HG03280 (cell line): ENCODE measurements around the gene SYT1.
A peak's percentile ranks its signal among the peaks of the same experiment; 100 is the strongest.
"Not testable (repeated sequence)": the region's sequence is repeated elsewhere in the genome, so short reads cannot be mapped to it uniquely, and the experiment has no call there.

Source experiments
- ATAC-seq: cut with Tn5 transposase; IDR thresholded peaks from one replicate; pipeline ENCODE4 v1.9.1; 2021; ENCODE audit warnings: mild to moderate bottlenecking, moderate library complexity; ENCODE audit not compliant: unreplicated experiment

Gene SYT1

DNA sequence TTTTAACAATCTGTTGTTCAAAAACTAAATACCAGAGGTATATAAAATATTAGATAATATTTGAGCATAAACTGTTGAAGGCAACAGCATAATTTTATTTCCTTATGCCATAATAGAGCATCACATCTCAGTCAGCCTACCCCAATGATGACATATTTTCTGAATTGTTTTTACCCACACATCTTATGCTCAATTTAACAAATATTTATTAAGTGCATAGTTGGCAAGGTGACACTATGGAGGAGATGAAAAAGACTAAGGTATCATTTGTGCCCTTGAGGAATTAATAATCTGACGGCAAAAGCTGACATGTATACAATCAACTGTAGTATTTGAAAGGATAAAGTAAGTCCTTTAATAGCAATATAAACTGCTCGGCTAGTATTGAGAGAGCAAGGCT lies 102.4 kb downstream of the SYT1 start:
- no peak for ATAC-seq

GRCh38 chr12:78968226-78968625 lies 103.7 kb downstream of the SYT1 start:
- ATAC-seq, result no peak

- ATAC-seq, result no peak
These were observed 105.5 kb downstream of the SYT1 start for GRCh38 chr12:78970041-78970440.

DNA sequence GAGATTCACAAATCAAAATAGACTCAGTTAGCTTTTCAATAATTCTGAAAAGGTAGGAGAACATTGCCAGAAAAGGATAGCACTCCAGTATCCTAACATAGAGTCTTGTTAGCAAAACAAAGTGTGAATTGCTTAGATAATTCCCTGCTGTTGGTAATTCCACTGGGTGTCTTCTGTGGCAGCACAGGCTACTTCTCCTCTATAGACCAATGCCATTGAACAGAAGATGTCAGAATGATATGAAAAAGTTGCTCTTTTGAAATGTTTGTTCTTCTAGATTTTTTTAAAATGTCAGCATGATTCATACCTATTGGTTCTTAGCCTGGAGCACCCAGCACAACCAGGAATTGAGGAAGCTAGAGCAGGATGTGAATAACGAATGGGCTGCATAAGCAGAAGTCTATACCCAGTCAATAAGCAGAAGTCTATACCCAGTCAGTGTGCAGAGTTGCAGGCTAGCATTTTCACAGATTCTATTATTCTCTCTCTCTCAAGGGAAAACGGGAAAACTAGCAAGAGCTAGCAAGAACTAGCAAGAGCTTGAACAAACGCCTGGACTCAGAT lies 112.8 kb downstream of the SYT1 start:
- no peak for ATAC-seq

- ATAC-seq, result no peak
These were observed 129.7 kb downstream of the SYT1 start for GRCh38 chr12:78994168-78994791.

- no peak for ATAC-seq
These were observed 135.9 kb downstream of the SYT1 start for GRCh38 chr12:79000501-79000900.

DNA sequence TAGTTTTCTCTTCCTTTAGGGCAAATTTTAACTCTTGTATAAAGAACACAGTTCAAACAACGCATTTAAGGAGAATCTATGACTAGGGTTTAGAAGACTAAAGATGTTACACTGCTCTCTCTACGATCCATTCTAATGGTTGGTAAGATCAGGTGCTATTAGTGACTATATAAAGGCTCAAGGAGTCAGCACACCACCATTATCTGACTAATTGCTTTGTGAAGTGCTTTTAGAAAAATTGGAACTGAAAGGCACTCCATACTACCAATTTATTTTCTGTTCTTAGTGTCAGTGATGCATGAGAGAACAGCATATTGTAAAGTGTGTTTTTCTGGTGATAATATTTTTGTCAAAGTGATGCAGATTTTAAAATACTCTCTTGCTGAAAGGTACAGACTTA lies 136.8 kb downstream of the SYT1 start:
- no peak for ATAC-seq

- no peak for ATAC-seq
These were observed 141.7 kb downstream of the SYT1 start for GRCh38 chr12:79006306-79006705.

- no peak for ATAC-seq
These were observed 144.0 kb downstream of the SYT1 start for GRCh38 chr12:79008591-79008990.

- no peak for ATAC-seq
These were observed 148.1 kb downstream of the SYT1 start for GRCh38 chr12:79012636-79013035.

- no peak for ATAC-seq
These were observed 151.6 kb downstream of the SYT1 start for GRCh38 chr12:79016181-79016580.

DNA sequence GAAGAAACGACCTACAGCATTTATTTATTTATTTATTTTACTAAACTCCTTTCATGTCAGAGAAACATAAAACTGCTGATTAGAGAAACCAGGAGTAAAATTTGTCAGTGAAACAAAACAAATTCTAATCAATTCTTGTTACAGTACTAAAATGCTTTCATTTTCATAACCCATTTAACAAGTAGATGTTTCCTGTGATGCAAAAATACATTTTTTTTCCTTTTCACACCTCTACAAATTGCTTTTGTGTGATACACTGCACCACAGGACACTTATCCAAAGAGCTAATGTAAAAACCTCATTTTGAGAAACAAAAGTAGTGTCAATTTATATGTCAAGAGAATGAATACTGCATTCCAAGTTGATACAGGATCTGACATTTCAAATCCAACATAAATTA lies 155.1 kb downstream of the SYT1 start:
- ATAC-seq, result peak; percentile 52

- no peak for ATAC-seq
These were observed 155.5 kb downstream of the SYT1 start for GRCh38 chr12:79020106-79020505.

- no peak for ATAC-seq
These were observed 156.4 kb downstream of the SYT1 start for GRCh38 chr12:79021021-79021420.

DNA sequence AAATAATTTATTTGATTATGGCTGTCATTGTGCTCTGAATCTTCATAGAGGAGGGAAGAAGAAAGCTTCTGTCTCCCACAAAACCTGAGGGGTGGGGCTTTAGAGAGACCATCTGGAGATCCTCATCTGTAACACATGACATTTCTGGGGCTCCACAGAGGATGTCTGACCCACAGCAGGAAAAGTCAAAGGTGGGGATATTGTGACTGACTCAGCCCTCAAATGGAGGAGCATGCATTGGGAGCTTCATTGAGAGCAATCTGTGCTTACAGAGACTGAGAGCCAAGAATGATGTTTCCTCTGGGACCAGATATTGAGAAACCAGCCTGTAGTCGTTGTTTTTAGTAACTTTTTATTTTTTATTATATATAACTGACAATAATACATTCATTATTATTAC lies 158.7 kb downstream of the SYT1 start:
- no peak for ATAC-seq

DNA sequence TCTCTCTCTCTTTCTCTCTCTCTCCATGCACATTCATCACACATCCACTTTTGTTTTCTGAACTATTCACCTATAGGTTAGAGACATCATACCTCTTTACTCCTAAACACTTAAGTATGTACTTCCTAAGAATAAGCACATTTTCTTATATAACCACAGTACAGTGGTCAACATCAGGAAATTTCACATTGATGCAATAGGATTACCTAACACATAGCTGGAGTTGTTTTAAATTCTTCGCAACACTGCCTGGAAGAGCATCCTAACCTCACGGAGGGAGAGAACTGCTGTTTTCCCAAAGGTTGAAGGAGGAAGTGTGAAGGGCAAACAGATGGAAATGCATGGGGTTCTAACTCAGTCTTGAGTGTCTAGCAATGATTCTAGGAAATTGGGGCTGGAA lies 159.2 kb downstream of the SYT1 start:
- no peak for ATAC-seq

GRCh38 chr12:79033788-79034187 lies 169.2 kb downstream of the SYT1 start:
- no peak for ATAC-seq

DNA sequence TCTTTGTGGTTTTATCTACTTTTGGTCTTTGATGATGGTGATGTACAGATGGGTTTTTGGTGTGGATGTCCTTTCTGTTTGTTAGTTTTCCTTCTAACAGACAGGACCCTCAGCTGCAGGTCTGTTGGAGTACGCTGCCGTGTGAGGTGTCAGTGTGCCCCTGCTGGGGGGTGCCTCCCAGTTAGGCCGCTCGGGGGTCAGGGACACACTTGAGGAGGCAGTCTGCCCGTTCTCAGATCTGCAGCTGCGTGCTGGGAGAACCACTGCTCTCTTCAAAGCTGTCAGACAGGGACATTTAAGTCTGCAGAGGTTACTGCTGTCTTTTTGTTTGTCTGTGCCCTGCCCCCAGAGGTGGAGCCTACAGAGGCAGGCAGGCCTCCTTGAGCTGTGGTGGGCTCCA lies 180.2 kb downstream of the SYT1 start:
- not testable (repeated sequence) for ATAC-seq

- ATAC-seq, result not testable (repeated sequence)
These were observed 180.7 kb downstream of the SYT1 start for GRCh38 chr12:79045149-79045703.

DNA sequence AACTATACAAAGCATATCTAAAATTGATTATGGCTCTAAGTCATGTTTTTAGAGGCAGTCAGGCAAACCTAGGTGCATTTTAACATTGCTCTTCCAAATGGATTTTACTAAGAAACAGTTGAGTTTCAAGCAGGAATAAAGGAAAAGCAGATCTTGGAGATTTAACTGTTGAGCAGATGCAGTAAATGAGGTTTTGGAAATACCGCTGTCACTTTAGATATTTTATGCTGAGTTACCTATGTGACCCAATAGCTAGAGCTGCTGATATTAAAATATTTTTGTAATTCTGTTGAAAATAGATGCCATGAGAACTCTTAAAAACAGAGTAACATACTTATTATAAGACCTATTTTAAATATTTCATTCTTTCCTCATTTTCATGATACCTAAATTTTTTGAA lies 181.4 kb downstream of the SYT1 start:
- ATAC-seq, result no peak

- no peak for ATAC-seq
These were observed 184.4 kb downstream of the SYT1 start for GRCh38 chr12:79048962-79049361.

DNA sequence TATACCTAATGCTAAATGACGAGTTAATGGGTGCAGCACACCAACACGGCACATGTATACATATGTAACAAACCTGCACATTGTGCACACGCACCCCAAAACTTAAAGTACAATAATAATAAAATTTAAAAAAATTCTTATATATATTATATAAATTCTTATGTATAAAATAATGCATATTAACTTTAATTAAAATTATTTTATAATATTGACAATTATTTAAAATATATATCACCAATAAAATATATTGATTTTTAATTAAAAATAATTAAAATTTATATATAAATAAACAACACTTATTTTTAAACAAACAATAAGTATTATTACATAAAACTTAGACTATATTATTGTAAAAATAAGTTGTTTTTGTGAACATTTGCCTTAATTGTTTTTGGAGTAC lies 188.8 kb downstream of the SYT1 start:
- no peak for ATAC-seq
